Suprapubic skin (tissue), 3 donors: ENCODE results near the gene AKAP13.
"Not testable (repeated sequence)": the region's sequence is repeated elsewhere in the genome, so short reads cannot be mapped to it uniquely, and the experiment has no call there.

Experiments
- POLR2A ChIP-seq, 2 donors: fragments of 450-650 bp; IDR thresholded peaks; one replicate each; pipeline ENCODE4 v1.6.1; 2017; ENCODE audit warnings: antibody characterized with exemption in 2 of 2, mild to moderate bottlenecking in 2 of 2, moderate library complexity in 2 of 2
- TF ChIP-seq, protein P1 (sequence below), 2 donors: fragments of 200-600 bp in 1 of 2; fragments of 450-650 bp in 1 of 2; sonication (generic) in 1 of 2; IDR thresholded peaks; one replicate each; pipeline ENCODE4 v1.5.1; 2016 to 2019; ENCODE audit warnings: antibody characterized with exemption in 2 of 2, mild to moderate bottlenecking in 1 of 2, moderate library complexity in 1 of 2

- TF ChIP-seq POLR2A (IDR thresholded peaks at IDR 0.05): not testable (repeated sequence)
- TF ChIP-seq, protein P1, sequence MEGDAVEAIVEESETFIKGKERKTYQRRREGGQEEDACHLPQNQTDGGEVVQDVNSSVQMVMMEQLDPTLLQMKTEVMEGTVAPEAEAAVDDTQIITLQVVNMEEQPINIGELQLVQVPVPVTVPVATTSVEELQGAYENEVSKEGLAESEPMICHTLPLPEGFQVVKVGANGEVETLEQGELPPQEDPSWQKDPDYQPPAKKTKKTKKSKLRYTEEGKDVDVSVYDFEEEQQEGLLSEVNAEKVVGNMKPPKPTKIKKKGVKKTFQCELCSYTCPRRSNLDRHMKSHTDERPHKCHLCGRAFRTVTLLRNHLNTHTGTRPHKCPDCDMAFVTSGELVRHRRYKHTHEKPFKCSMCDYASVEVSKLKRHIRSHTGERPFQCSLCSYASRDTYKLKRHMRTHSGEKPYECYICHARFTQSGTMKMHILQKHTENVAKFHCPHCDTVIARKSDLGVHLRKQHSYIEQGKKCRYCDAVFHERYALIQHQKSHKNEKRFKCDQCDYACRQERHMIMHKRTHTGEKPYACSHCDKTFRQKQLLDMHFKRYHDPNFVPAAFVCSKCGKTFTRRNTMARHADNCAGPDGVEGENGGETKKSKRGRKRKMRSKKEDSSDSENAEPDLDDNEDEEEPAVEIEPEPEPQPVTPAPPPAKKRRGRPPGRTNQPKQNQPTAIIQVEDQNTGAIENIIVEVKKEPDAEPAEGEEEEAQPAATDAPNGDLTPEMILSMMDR (IDR thresholded peaks at IDR 0.05): not testable (repeated sequence)
Measured at GRCh38 chr15:85665677-85666076, 285.3 kb downstream of the AKAP13 start.
